Measurements from ENCODE around the gene MIDN. TPM values are rescaled to one million over a fixed set of nuclear protein-coding genes. Genes with fewer than 3 reads are reported as not detected.

Gene MIDN
- total and polyA plus RNA-seq, 2 donors (not counting 3 experiments of a cell fraction or from before 2014, with no cell fraction given): 20.0 to 85.9 TPM

- Histone ChIP-seq H3K36me3 (ENCODE audit: control insufficient read depth in 2 of 2, extremely low read depth in 1 of 2, insufficient read depth in 2 of 2, low read length in 2 of 2) (peaks cover 0 to 18% of the 10 kb centered on the region in 2 experiments), H3K4me2 (ENCODE audit: insufficient read depth, low read length) (no peak overlapping the region)
- no TSS peak for BruUV-seq (replicated peaks)
These were observed 16.4 kb upstream of the MIDN start for GRCh38 chr19:1231729-1232637.

More at GRCh38 chr19:1231729-1232637, 16.4 kb upstream of the MIDN start:
- CTCF ChIA-PET: interaction anchor here (1.2 to 1.6 kb wide), 3 partner anchors 9 to 119 kb away, joined by 4 to 7 read pairs (median 5); no protein-coding TSS in a partner anchor
- intact Hi-C loops (cut with micrococcal nuclease): no loop called here
- H3K9me1 ChIP-seq (replicated peaks; ENCODE audit: control insufficient read depth, extremely low read depth, insufficient read depth, low read length): no peaks in the 10 kb centered on the region
- no peak for DNase-seq (ENCODE audit: low read depth, low spot score)
- no peak overlapping the region for H3K4me3 ChIP-seq (replicated peaks in 1 of 3; ENCODE audit: insufficient read depth in 1 of 3, low read depth in 1 of 3, low read length in 3 of 3)
- no peak for FAIRE-seq
- no peak overlapping the region for H2AFZ ChIP-seq (ENCODE audit: low read depth, low read length)
- dilution Hi-C loops (cut with MboI; ENCODE audit: extremely low pct_ligation_motif_present, low sequenced_read_pairs): no loop called here
- H4K20me1 ChIP-seq (replicated peaks; ENCODE audit: control insufficient read depth, extremely low read depth, insufficient read depth, low read length): no peaks in the 10 kb centered on the region
- no peaks in the 10 kb centered on the region for H3K79me2 ChIP-seq (ENCODE audit: control insufficient read depth, insufficient read depth, low read length)
- H3K9ac ChIP-seq (replicated peaks; ENCODE audit: extremely low read depth, insufficient read depth, low read length): no peak overlapping the region
- no peaks in the 10 kb centered on the region for H3K27me3 ChIP-seq (ENCODE audit: control insufficient read depth in 2 of 2, insufficient read depth in 2 of 2, low read length in 2 of 2)
- no peak for TF ChIP-seq GATA2 (IDR thresholded peaks at IDR 0.05; ENCODE audit: insufficient read depth, insufficient read length, low read depth, low read length)
- TF ChIP-seq POLR2AphosphoS5 (IDR thresholded peaks at IDR 0.05; ENCODE audit: insufficient read depth, low read depth, low read length): no peak
- no peak for TF ChIP-seq CTCF (IDR thresholded peaks at IDR 0.05; ENCODE audit: extremely low read depth in 1 of 2, insufficient read depth in 1 of 2, low read depth in 1 of 2, low read length in 2 of 2)
- TF ChIP-seq JUN (IDR thresholded peaks at IDR 0.05; ENCODE audit: borderline replicate concordance, insufficient read depth, insufficient read length, low read depth): no peak
- TF ChIP-seq MAX (IDR thresholded peaks at IDR 0.05; ENCODE audit: insufficient read depth, insufficient read length): no peak
- TF ChIP-seq EZH2 (IDR thresholded peaks at IDR 0.05; ENCODE audit: borderline replicate concordance, low read depth, low read length, severe bottlenecking): no peak
- TF ChIP-seq MYC (IDR thresholded peaks at IDR 0.05; ENCODE audit: low read depth, low read length): no peak
- no peaks in the 10 kb centered on the region for H3K9me3 ChIP-seq (replicated peaks; ENCODE audit: control insufficient read depth, insufficient read depth, low read length)
- POLR2A ChIA-PET: no interaction called here
- H3K27ac ChIP-seq (ENCODE audit: insufficient read depth, low read depth, low read length): no peak overlapping the region
- H3K4me1 ChIP-seq (ENCODE audit: control insufficient read depth, extremely low read depth, insufficient read depth, low read length): peaks cover 10% of the 10 kb centered on the region

Measured in endothelial cell of umbilical vein (primary cell).